Astrocyte of the cerebellum (primary cell): Measurements from ENCODE around the gene UCHL3.
"Not testable (repeated sequence)": the region's sequence is repeated elsewhere in the genome, so short reads cannot be mapped to it uniquely, and the experiment has no call there.

Experiments used
- DNase-seq: peaks from one replicate; pipeline ENCODE4 v3.0.0-alpha.2; 2011; ENCODE audit warnings: low read depth
- H3K4me3 ChIP-seq: 2 replicates; pipeline ENCODE4 v1.5.1; 2011; ENCODE audit warnings: mild to moderate bottlenecking, low read depth, low read length, moderate library complexity
- CTCF ChIP-seq: IDR thresholded peaks from 2 replicates; pipeline ENCODE4 v1.5.1; 2012; ENCODE audit warnings: low read length, low read depth, moderate library complexity, mild to moderate bottlenecking; ENCODE audit errors: missing control alignments
- in situ Hi-C: cut with HindIII; loops from 2 replicates; pipeline ENCODE4 v1.10.0; 2017; ENCODE audit warnings: low sequenced_read_pairs

UCHL3 gene

GRCh38 chr13:75533861-75534260 lies 15.7 kb upstream of the UCHL3 start:
- in situ Hi-C loops, result no loop called here
- TF ChIP-seq CTCF, result no peak
- DNase-seq, result no peak
- no peak overlapping the region for H3K4me3 ChIP-seq

GRCh38 chr13:75537401-75538365 lies 11.9 kb upstream of the UCHL3 start, which contains the start of gene COMMD6:
Gene COMMD6, minus strand, starts transcription at chr13:75537841. Its CDS starts 36 bp downstream, at chr13:75537805.
- H3K4me3 ChIP-seq, result peak within 1 kb of the TSS; percentile 60
- peak; percentile 27 for TF ChIP-seq CTCF
- DNase-seq, result peak; percentile 58
- in situ Hi-C loops, result no loop called here

GRCh38 chr13:75541287-75541686 lies 8.3 kb upstream of the UCHL3 start:
- H3K4me3 ChIP-seq, result no peak overlapping the region
- DNase-seq, result no peak
- no peak for TF ChIP-seq CTCF
- in situ Hi-C loops, result no loop called here

- TF ChIP-seq CTCF, result no peak
- DNase-seq, result no peak
- H3K4me3 ChIP-seq, result no peak overlapping the region
- in situ Hi-C loops, result no loop called here
These were observed 7.6 kb upstream of the UCHL3 start for GRCh38 chr13:75541961-75542360.

- in situ Hi-C loops, result no loop called here
- no peak for DNase-seq
- H3K4me3 ChIP-seq, result no peak overlapping the region
- no peak for TF ChIP-seq CTCF
These were observed 4.8 kb upstream of the UCHL3 start for GRCh38 chr13:75544681-75545330.

- DNase-seq, in situ Hi-C loops, H3K4me3 ChIP-seq: not testable (repeated sequence)
These were observed 4.2 kb upstream of the UCHL3 start for GRCh38 chr13:75545386-75545785.

- TF ChIP-seq CTCF, result no peak
- DNase-seq, result no peak
- H3K4me3 ChIP-seq, result no peak overlapping the region
- in situ Hi-C loops, result no loop called here
These were observed 1.7 kb upstream of the UCHL3 start for GRCh38 chr13:75547917-75548316.
